ENCODE results near the gene ZW10.
"Not testable (repeated sequence)": the region's sequence is repeated elsewhere in the genome, so short reads cannot be mapped to it uniquely, and the experiment has no call there.

The ZW10 gene

GRCh38 chr11:113802621-113803020, 29.1 kb upstream of the ZW10 start:
- no peak overlapping the region for H3K4me3 ChIP-seq (ENCODE audit: low read length in 2 of 2)
- no peak overlapping the region for H3K23ac ChIP-seq (ENCODE audit: low read depth, low read length, poor library complexity)
- no peak overlapping the region for H3K27ac ChIP-seq (replicated peaks; ENCODE audit: low read length)
- no peak overlapping the region for H3K14ac ChIP-seq (ENCODE audit: low read length)
- H2AK5ac ChIP-seq (ENCODE audit: low read depth, low read length): no peak overlapping the region
- no peak overlapping the region for H3K9ac ChIP-seq (ENCODE audit: low read depth, low read length, poor library complexity)
- H3K4me1 ChIP-seq (ENCODE audit: control insufficient read depth in 2 of 2, insufficient read depth in 1 of 2, low read depth in 1 of 2, low read length in 2 of 2): no peaks in the 10 kb centered on the region
- no peak overlapping the region for H3K4me2 ChIP-seq (ENCODE audit: insufficient read depth, low read length, poor library complexity, severe bottlenecking)
- no peak overlapping the region for H2BK5ac ChIP-seq (ENCODE audit: low read length)
- no peak overlapping the region for H2AFZ ChIP-seq (ENCODE audit: low read length)
- no peak overlapping the region for H2BK12ac ChIP-seq (ENCODE audit: low read length)
- H4K8ac ChIP-seq (ENCODE audit: low read depth, low read length): no peak overlapping the region
- H3K4ac ChIP-seq (ENCODE audit: low read length): no peak overlapping the region
- no peak overlapping the region for H2BK120ac ChIP-seq (ENCODE audit: low read depth, low read length)
- no peaks in the 10 kb centered on the region for H3K79me1 ChIP-seq (ENCODE audit: low read depth, low read length)
- no peak overlapping the region for H4K91ac ChIP-seq (ENCODE audit: low read depth, low read length, poor library complexity)
- no peak overlapping the region for H2BK15ac ChIP-seq (ENCODE audit: low read length)
- H3K27me3 ChIP-seq (ENCODE audit: control insufficient read depth in 3 of 3, insufficient read depth in 3 of 3, low read depth in 1 of 3, low read length in 3 of 3): no peaks in the 10 kb centered on the region
- no peak overlapping the region for H3K18ac ChIP-seq (ENCODE audit: low read length)
- DNase-seq (ENCODE audit: low spot score): no peak
- peaks cover 0 to 2% of the 10 kb centered on the region in 2 donors for H3K9me3 ChIP-seq (replicated peaks in 1 of 2; ENCODE audit: control insufficient read depth in 2 of 2, insufficient read depth in 1 of 2, low read depth in 1 of 2, low read length in 2 of 2)
- H3K36me3 ChIP-seq (replicated peaks in 1 of 2; ENCODE audit: control insufficient read depth in 2 of 2, insufficient read depth in 2 of 2, low read length in 2 of 2): peaks cover 11 to 93% of the 10 kb centered on the region in 2 donors

- no peaks in the 10 kb centered on the region for H3K79me1 ChIP-seq (ENCODE audit: low read depth, low read length)
- no peak overlapping the region for H4K91ac ChIP-seq (ENCODE audit: low read depth, low read length, poor library complexity)
- no peak overlapping the region for H4K8ac ChIP-seq (ENCODE audit: low read depth, low read length)
- H2BK15ac ChIP-seq (ENCODE audit: low read length): no peak overlapping the region
- no peak overlapping the region for H2BK5ac ChIP-seq (ENCODE audit: low read length)
- H2BK12ac ChIP-seq (ENCODE audit: low read length): no peak overlapping the region
- H3K27ac ChIP-seq (replicated peaks; ENCODE audit: low read length): no peak overlapping the region
- no peak overlapping the region for H2AK5ac ChIP-seq (ENCODE audit: low read depth, low read length)
- WGBS, 2 donors (ENCODE audit: extremely low coverage in 2 of 2, insufficient read length in 2 of 2, insufficient replicate concordance in 1 of 2): no CpG with 5 or more reads among the region's 3 CpGs
- no peak overlapping the region for H2BK120ac ChIP-seq (ENCODE audit: low read depth, low read length)
- peaks cover 2 to 7% of the 10 kb centered on the region in 2 donors for H3K9me3 ChIP-seq (replicated peaks in 1 of 2; ENCODE audit: control insufficient read depth in 2 of 2, insufficient read depth in 1 of 2, low read depth in 1 of 2, low read length in 2 of 2)
- no peak overlapping the region for H2AFZ ChIP-seq (ENCODE audit: low read length)
- H3K4ac ChIP-seq (ENCODE audit: low read length): no peak overlapping the region
- no peaks in the 10 kb centered on the region for H3K4me1 ChIP-seq (ENCODE audit: control insufficient read depth in 2 of 2, insufficient read depth in 1 of 2, low read depth in 1 of 2, low read length in 2 of 2)
- H3K4me3 ChIP-seq (ENCODE audit: low read length in 2 of 2): no peak overlapping the region
- H3K9ac ChIP-seq (ENCODE audit: low read depth, low read length, poor library complexity): no peak overlapping the region
- H3K4me2 ChIP-seq (ENCODE audit: insufficient read depth, low read length, poor library complexity, severe bottlenecking): no peak overlapping the region
- H3K18ac ChIP-seq (ENCODE audit: low read length): no peak overlapping the region
- no peak overlapping the region for H3K14ac ChIP-seq (ENCODE audit: low read length)
- peaks cover 4 to 47% of the 10 kb centered on the region in 2 donors for H3K36me3 ChIP-seq (replicated peaks in 1 of 2; ENCODE audit: control insufficient read depth in 2 of 2, insufficient read depth in 2 of 2, low read length in 2 of 2)
- DNase-seq (ENCODE audit: low spot score): no peak
- H3K23ac ChIP-seq (ENCODE audit: low read depth, low read length, poor library complexity): no peak overlapping the region
- no peaks in the 10 kb centered on the region for H3K27me3 ChIP-seq (ENCODE audit: control insufficient read depth in 3 of 3, insufficient read depth in 3 of 3, low read depth in 1 of 3, low read length in 3 of 3)
Measured at GRCh38 chr11:113796663-113797259, 23.3 kb upstream of the ZW10 start.

GRCh38 chr11:113789675-113790320, 16.3 kb upstream of the ZW10 start:
- no peak overlapping the region for H3K4ac ChIP-seq (ENCODE audit: low read length)
- H2AK5ac ChIP-seq (ENCODE audit: low read depth, low read length): no peak overlapping the region
- no peak overlapping the region for H3K4me2 ChIP-seq (ENCODE audit: insufficient read depth, low read length, poor library complexity, severe bottlenecking)
- no peak overlapping the region for H2BK12ac ChIP-seq (ENCODE audit: low read length)
- H3K27ac ChIP-seq (replicated peaks; ENCODE audit: low read length): no peak overlapping the region
- peak overlapping the region; percentile 24 for H2BK5ac ChIP-seq (ENCODE audit: low read length)
- no peaks in the 10 kb centered on the region for H3K4me1 ChIP-seq (ENCODE audit: control insufficient read depth in 2 of 2, insufficient read depth in 1 of 2, low read depth in 1 of 2, low read length in 2 of 2)
- no peak overlapping the region for H3K9ac ChIP-seq (ENCODE audit: low read depth, low read length, poor library complexity)
- no peaks in the 10 kb centered on the region for H3K9me3 ChIP-seq (replicated peaks in 1 of 2; ENCODE audit: control insufficient read depth in 2 of 2, insufficient read depth in 1 of 2, low read depth in 1 of 2, low read length in 2 of 2)
- H3K36me3 ChIP-seq (replicated peaks in 1 of 2; ENCODE audit: control insufficient read depth in 2 of 2, insufficient read depth in 2 of 2, low read length in 2 of 2): no peaks in the 10 kb centered on the region
- no peak for DNase-seq (ENCODE audit: low spot score)
- H3K14ac ChIP-seq (ENCODE audit: low read length): no peak overlapping the region
- H2BK120ac ChIP-seq (ENCODE audit: low read depth, low read length): no peak overlapping the region
- H3K18ac ChIP-seq (ENCODE audit: low read length): no peak overlapping the region
- H3K23ac ChIP-seq (ENCODE audit: low read depth, low read length, poor library complexity): no peak overlapping the region
- no peak overlapping the region for H2BK15ac ChIP-seq (ENCODE audit: low read length)
- no peak overlapping the region for H2AFZ ChIP-seq (ENCODE audit: low read length)
- H3K27me3 ChIP-seq (ENCODE audit: control insufficient read depth in 3 of 3, insufficient read depth in 3 of 3, low read depth in 1 of 3, low read length in 3 of 3): no peaks in the 10 kb centered on the region
- WGBS, 2 donors (ENCODE audit: extremely low coverage in 2 of 2, insufficient read length in 2 of 2, insufficient replicate concordance in 1 of 2): no CpG with 5 or more reads among the region's 35 CpGs
- H3K4me3 ChIP-seq (ENCODE audit: low read length in 2 of 2): no peak overlapping the region
- no peaks in the 10 kb centered on the region for H3K79me1 ChIP-seq (ENCODE audit: low read depth, low read length)
- no peak overlapping the region for H4K91ac ChIP-seq (ENCODE audit: low read depth, low read length, poor library complexity)
- H4K8ac ChIP-seq (ENCODE audit: low read depth, low read length): no peak overlapping the region

- H3K9me3 ChIP-seq (replicated peaks in 1 of 2; ENCODE audit: control insufficient read depth in 2 of 2, insufficient read depth in 1 of 2, low read depth in 1 of 2, low read length in 2 of 2); DNase-seq (ENCODE audit: low spot score); H3K79me1 ChIP-seq (ENCODE audit: low read depth, low read length); H3K9ac ChIP-seq (ENCODE audit: low read depth, low read length, poor library complexity); H3K4me1 ChIP-seq (ENCODE audit: control insufficient read depth in 2 of 2, insufficient read depth in 1 of 2, low read depth in 1 of 2, low read length in 2 of 2); H3K23ac ChIP-seq (ENCODE audit: low read depth, low read length, poor library complexity); H2AFZ ChIP-seq (ENCODE audit: low read length); H3K4me2 ChIP-seq (ENCODE audit: insufficient read depth, low read length, poor library complexity, severe bottlenecking); H3K4me3 ChIP-seq (ENCODE audit: low read length in 2 of 2); H3K27me3 ChIP-seq (ENCODE audit: control insufficient read depth in 3 of 3, insufficient read depth in 3 of 3, low read depth in 1 of 3, low read length in 3 of 3); H4K91ac ChIP-seq (ENCODE audit: low read depth, low read length, poor library complexity); H3K36me3 ChIP-seq (replicated peaks in 1 of 2; ENCODE audit: control insufficient read depth in 2 of 2, insufficient read depth in 2 of 2, low read length in 2 of 2); H3K4ac ChIP-seq (ENCODE audit: low read length); H2BK120ac ChIP-seq (ENCODE audit: low read depth, low read length); H2AK5ac ChIP-seq (ENCODE audit: low read depth, low read length); H2BK5ac ChIP-seq (ENCODE audit: low read length); H2BK12ac ChIP-seq (ENCODE audit: low read length); H3K27ac ChIP-seq (replicated peaks; ENCODE audit: low read length); H3K18ac ChIP-seq (ENCODE audit: low read length); H2BK15ac ChIP-seq (ENCODE audit: low read length): not testable (repeated sequence)
- H4K8ac ChIP-seq (ENCODE audit: low read depth, low read length): peak overlapping the region; percentile 65
- WGBS, 2 donors (ENCODE audit: extremely low coverage in 2 of 2, insufficient read length in 2 of 2, insufficient replicate concordance in 1 of 2): no CpG with 5 or more reads among the region's 22 CpGs
- peak overlapping the region; percentile 21 for H3K14ac ChIP-seq (ENCODE audit: low read length)
Measured at GRCh38 chr11:113789016-113789415, 15.5 kb upstream of the ZW10 start.

Measured in neuronal stem cell (in vitro differentiated cells).